GM12878 (cell line): ENCODE data around the gene GCM1. TPM values are rescaled to one million over a fixed set of nuclear protein-coding genes. Genes with fewer than 3 reads are reported as not detected.
A peak's percentile ranks its signal among the peaks of the same experiment; 100 is the strongest.

Source experiments
- EZH2 ChIP-seq: IDR thresholded peaks from 2 replicates; pipeline ENCODE4 v1.6.1; 2012; ENCODE audit warnings: low read depth, mild to moderate bottlenecking, control low read depth, inconsistent platforms, low read length, borderline replicate concordance; ENCODE audit not compliant: control insufficient read depth
- HDAC2 ChIP-seq: fragments of 200-600 bp; sonication (generic); IDR thresholded peaks from 2 replicates; pipeline ENCODE4 v1.6.1; 2017
- HDGF ChIP-seq: fragments of 450-650 bp; IDR thresholded peaks from 2 replicates; pipeline ENCODE4 v1.6.1; 2016; ENCODE audit warnings: antibody characterized with exemption
- MTA2 ChIP-seq: fragments of 450-650 bp; IDR thresholded peaks from 2 replicates; pipeline ENCODE4 v1.6.1; 2016; ENCODE audit warnings: low read depth, mild to moderate bottlenecking, moderate library complexity
- MYC ChIP-seq: IDR thresholded peaks from 2 replicates; pipeline ENCODE4 v1.6.1; 2011; ENCODE audit warnings: mild to moderate bottlenecking, low read length, moderate library complexity, inconsistent platforms; ENCODE audit not compliant: insufficient read depth, insufficient replicate concordance, insufficient read length, severe bottlenecking
- SMAD1 ChIP-seq: fragments of 450-650 bp; IDR thresholded peaks from 2 replicates; pipeline ENCODE4 v1.6.1; 2018; ENCODE audit warnings: mild to moderate bottlenecking, low read depth; ENCODE audit not compliant: partially characterized antibody
- SMARCA5 ChIP-seq: fragments of 450-650 bp; IDR thresholded peaks from 2 replicates; pipeline ENCODE4 v1.6.1; 2017; ENCODE audit warnings: mild to moderate bottlenecking
- STAT3 ChIP-seq: IDR thresholded peaks from 2 replicates; pipeline ENCODE4 v1.6.1; 2011; ENCODE audit warnings: low read depth, low read length, improper control_type of control experiment
- ZNF24 ChIP-seq: fragments of 450-650 bp; IDR thresholded peaks from 2 replicates; pipeline ENCODE4 v1.6.1; 2017; ENCODE audit warnings: antibody characterized with exemption, mild to moderate bottlenecking
- polyA plus RNA-seq, 11 experiments: library from polyadenylated mRNA; depleted of rRNA in 4 of 11; unstranded in 6 of 11; stranded (reverse) in 5 of 11; fragments of >200 nt; fragmentation: Nextera tagmentation in 4 of 11; fragmentation: Illumina TruSeq in 1 of 11; extraction: Ambion mirVana in 4 of 11; extraction: Trizol in 1 of 11; gene quantifications; 1 replicate in 1 of 11; 2 replicates in 10 of 11; pipeline versions ENCODE4 v1.2.1 to v1.2.3, GENCODE V29; 2011 to 2016; ENCODE audit warnings: inconsistent platforms in 2 of 11, missing spikeins in 2 of 11, low read depth in 1 of 11
- total RNA-seq, 4 experiments: library from RNA; depleted of rRNA in 3 of 4; stranded (reverse); fragments of >200 nt in 3 of 4; fragmentation: Illumina TruSeq in 1 of 4; extraction: Trizol in 1 of 4; gene quantifications; 2 replicates each; pipeline versions ENCODE4 v1.2.1 to v1.2.3, GENCODE V29; 2013 to 2021
- TF ChIP-seq, protein P1 (sequence below): fragments of 450-650 bp; IDR thresholded peaks from 2 replicates; pipeline ENCODE4 v1.6.1; 2017; ENCODE audit warnings: mild to moderate bottlenecking, low read depth, inconsistent platforms; ENCODE audit not compliant: poor library complexity, severe bottlenecking
- TF ChIP-seq, protein P2 (sequence below): fragments of 450-650 bp; IDR thresholded peaks from 2 replicates; pipeline ENCODE4 v1.6.1; 2016; ENCODE audit warnings: mild to moderate bottlenecking, moderate library complexity, borderline replicate concordance
- TF ChIP-seq, protein P3 (sequence below): IDR thresholded peaks from 2 replicates; pipeline ENCODE4 v1.6.1; 2011; ENCODE audit warnings: borderline replicate concordance, low read depth, mild to moderate bottlenecking, moderate library complexity, mixed read lengths, low read length; ENCODE audit not compliant: insufficient read depth; ENCODE audit errors: extremely low read length
- TF ChIP-seq, protein P4 (sequence below): IDR thresholded peaks from 2 replicates; pipeline ENCODE4 v1.6.1; 2012; ENCODE audit warnings: low read depth, low read length, improper control_type of control experiment
- TF ChIP-seq, protein P5 (sequence below): fragments of 450-650 bp; IDR thresholded peaks from 2 replicates; pipeline ENCODE4 v1.6.1; 2017; ENCODE audit warnings: mild to moderate bottlenecking, moderate library complexity

The GCM1 gene
- total and polyA plus RNA-seq, 10 of the 15 experiments (the other 5 are each of a cell fraction or from before 2014, with no cell fraction given) = 0.04 to 0.08 (median 0.05) TPM; not detected in 5

DNA sequence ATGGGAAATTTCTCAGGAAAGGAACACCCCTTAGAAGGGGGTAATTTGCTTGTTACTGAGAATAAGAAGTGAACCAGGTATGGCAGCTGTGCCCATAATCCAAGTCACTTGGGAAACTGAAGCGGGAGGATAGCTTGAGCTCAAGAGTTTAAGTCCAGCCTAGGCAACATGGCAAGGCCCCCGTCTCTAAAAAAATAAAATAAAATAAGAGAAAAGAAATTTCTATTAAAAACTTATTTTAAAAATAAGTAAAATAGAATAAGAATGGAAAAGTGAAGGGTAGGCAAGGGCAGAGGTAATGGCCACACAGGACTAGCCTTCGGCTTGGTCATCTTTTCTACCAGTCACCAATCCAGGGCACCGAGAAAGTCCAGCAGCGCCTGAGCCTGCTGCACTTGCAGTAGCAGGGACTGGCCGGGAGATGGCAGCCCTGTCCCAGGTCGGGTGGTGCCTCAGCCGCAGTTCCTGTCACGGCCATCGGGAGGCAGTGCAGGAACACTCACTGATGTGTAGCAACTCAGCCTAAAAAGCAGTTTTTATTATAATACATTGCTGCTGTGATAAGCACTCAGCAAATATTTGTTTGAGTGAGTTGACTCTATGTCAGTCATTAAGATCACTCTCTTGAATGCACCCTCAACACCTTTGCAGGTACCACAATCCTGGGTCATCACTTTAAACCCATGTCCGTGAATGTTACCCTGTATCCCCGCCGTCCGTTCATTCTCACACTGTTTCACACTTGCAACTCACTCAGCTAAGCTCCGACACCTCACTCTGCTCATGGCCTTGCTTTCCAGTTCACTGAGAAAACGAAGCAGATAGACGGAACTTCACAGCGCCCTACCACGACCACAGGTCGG lies 23.2 kb upstream of the GCM1 start (continued):
- TF ChIP-seq, protein P1, sequence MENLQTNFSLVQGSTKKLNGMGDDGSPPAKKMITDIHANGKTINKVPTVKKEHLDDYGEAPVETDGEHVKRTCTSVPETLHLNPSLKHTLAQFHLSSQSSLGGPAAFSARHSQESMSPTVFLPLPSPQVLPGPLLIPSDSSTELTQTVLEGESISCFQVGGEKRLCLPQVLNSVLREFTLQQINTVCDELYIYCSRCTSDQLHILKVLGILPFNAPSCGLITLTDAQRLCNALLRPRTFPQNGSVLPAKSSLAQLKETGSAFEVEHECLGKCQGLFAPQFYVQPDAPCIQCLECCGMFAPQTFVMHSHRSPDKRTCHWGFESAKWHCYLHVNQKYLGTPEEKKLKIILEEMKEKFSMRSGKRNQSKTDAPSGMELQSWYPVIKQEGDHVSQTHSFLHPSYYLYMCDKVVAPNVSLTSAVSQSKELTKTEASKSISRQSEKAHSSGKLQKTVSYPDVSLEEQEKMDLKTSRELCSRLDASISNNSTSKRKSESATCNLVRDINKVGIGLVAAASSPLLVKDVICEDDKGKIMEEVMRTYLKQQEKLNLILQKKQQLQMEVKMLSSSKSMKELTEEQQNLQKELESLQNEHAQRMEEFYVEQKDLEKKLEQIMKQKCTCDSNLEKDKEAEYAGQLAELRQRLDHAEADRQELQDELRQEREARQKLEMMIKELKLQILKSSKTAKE = no peak
- TF ChIP-seq, protein P2, sequence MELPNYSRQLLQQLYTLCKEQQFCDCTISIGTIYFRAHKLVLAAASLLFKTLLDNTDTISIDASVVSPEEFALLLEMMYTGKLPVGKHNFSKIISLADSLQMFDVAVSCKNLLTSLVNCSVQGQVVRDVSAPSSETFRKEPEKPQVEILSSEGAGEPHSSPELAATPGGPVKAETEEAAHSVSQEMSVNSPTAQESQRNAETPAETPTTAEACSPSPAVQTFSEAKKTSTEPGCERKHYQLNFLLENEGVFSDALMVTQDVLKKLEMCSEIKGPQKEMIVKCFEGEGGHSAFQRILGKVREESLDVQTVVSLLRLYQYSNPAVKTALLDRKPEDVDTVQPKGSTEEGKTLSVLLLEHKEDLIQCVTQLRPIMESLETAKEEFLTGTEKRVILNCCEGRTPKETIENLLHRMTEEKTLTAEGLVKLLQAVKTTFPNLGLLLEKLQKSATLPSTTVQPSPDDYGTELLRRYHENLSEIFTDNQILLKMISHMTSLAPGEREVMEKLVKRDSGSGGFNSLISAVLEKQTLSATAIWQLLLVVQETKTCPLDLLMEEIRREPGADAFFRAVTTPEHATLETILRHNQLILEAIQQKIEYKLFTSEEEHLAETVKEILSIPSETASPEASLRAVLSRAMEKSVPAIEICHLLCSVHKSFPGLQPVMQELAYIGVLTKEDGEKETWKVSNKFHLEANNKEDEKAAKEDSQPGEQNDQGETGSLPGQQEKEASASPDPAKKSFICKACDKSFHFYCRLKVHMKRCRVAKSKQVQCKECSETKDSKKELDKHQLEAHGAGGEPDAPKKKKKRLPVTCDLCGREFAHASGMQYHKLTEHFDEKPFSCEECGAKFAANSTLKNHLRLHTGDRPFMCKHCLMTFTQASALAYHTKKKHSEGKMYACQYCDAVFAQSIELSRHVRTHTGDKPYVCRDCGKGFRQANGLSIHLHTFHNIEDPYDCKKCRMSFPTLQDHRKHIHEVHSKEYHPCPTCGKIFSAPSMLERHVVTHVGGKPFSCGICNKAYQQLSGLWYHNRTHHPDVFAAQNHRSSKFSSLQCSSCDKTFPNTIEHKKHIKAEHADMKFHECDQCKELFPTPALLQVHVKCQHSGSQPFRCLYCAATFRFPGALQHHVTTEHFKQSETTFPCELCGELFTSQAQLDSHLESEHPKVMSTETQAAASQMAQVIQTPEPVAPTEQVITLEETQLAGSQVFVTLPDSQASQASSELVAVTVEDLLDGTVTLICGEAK = no peak
- peak; percentile 98 for TF ChIP-seq SMARCA5
- TF ChIP-seq STAT3 = no peak
- no peak for TF ChIP-seq HDGF
- TF ChIP-seq HDAC2 = no peak
- no peak for TF ChIP-seq SMAD1
- peak; percentile 60; the same call in 1 of the 2 replicates for TF ChIP-seq ZNF24
- TF ChIP-seq MTA2 = no peak
- TF ChIP-seq, protein P3, sequence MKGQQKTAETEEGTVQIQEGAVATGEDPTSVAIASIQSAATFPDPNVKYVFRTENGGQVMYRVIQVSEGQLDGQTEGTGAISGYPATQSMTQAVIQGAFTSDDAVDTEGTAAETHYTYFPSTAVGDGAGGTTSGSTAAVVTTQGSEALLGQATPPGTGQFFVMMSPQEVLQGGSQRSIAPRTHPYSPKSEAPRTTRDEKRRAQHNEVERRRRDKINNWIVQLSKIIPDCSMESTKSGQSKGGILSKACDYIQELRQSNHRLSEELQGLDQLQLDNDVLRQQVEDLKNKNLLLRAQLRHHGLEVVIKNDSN = no peak
- TF ChIP-seq MYC = no peak
- no peak for TF ChIP-seq EZH2
- TF ChIP-seq, protein P4, sequence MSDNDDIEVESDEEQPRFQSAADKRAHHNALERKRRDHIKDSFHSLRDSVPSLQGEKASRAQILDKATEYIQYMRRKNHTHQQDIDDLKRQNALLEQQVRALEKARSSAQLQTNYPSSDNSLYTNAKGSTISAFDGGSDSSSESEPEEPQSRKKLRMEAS = no peak
- TF ChIP-seq, protein P5, sequence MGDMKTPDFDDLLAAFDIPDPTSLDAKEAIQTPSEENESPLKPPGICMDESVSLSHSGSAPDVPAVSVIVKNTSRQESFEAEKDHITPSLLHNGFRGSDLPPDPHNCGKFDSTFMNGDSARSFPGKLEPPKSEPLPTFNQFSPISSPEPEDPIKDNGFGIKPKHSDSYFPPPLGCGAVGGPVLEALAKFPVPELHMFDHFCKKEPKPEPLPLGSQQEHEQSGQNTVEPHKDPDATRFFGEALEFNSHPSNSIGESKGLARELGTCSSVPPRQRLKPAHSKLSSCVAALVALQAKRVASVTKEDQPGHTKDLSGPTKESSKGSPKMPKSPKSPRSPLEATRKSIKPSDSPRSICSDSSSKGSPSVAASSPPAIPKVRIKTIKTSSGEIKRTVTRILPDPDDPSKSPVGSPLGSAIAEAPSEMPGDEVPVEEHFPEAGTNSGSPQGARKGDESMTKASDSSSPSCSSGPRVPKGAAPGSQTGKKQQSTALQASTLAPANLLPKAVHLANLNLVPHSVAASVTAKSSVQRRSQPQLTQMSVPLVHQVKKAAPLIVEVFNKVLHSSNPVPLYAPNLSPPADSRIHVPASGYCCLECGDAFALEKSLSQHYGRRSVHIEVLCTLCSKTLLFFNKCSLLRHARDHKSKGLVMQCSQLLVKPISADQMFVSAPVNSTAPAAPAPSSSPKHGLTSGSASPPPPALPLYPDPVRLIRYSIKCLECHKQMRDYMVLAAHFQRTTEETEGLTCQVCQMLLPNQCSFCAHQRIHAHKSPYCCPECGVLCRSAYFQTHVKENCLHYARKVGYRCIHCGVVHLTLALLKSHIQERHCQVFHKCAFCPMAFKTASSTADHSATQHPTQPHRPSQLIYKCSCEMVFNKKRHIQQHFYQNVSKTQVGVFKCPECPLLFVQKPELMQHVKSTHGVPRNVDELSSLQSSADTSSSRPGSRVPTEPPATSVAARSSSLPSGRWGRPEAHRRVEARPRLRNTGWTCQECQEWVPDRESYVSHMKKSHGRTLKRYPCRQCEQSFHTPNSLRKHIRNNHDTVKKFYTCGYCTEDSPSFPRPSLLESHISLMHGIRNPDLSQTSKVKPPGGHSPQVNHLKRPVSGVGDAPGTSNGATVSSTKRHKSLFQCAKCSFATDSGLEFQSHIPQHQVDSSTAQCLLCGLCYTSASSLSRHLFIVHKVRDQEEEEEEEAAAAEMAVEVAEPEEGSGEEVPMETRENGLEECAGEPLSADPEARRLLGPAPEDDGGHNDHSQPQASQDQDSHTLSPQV = peak; percentile 95
